CD4-positive, alpha-beta T cell (primary cell): ENCODE results near the gene ATP6V0A4. TPM values are rescaled to one million over a fixed set of nuclear protein-coding genes. Genes with fewer than 3 reads are reported as not detected.
"Not testable (repeated sequence)": the region's sequence is repeated elsewhere in the genome, so short reads cannot be mapped to it uniquely, and the experiment has no call there.

Source experiments
- ATAC-seq: fragments of 200-7000 bp; cut with Tn5 transposase; one replicate; pipeline ENCODE4 v1.10.0; 2022; ENCODE audit warnings: mild to moderate bottlenecking; ENCODE audit not compliant: poor library complexity
- CTCF ChIA-PET: fragments of 350-600 bp; sonication (Branson Sonifier 250); formaldehyde crosslinking; loops from one replicate; lab custom pipeline; 2021; ENCODE audit warnings: antibody characterized with exemption, inconsistent platforms; lab: Charles Lee
- POLR2A ChIA-PET: fragments of 350-600 bp; sonication (Branson Sonifier 250); formaldehyde crosslinking; loops from one replicate; lab custom pipeline; 2021; ENCODE audit warnings: antibody characterized with exemption, inconsistent platforms; lab: Charles Lee
- DNase-seq, 14 experiments: peaks; one replicate each; pipeline ENCODE4 v3.0.0-alpha.2; 2013 to 2020; ENCODE audit warnings: mixed read lengths in 2 of 14
- H3K27ac ChIP-seq, 2 donors: one replicate each; pipeline versions ENCODE4 v1.5.1 to v1.7.0; 2013; ENCODE audit warnings: low read length in 2 of 2, low read depth in 1 of 2, mild to moderate bottlenecking in 1 of 2
- H3K27me3 ChIP-seq, 2 experiments: 1 replicate in 1 of 2; 2 replicates in 1 of 2; pipeline versions ENCODE4 v1.6.1 to v1.7.0; 2013; ENCODE audit warnings: low read length in 2 of 2, control low read depth in 1 of 2, mild to moderate bottlenecking in 1 of 2, moderate library complexity in 1 of 2; ENCODE audit not compliant: insufficient read depth in 2 of 2, control insufficient read depth in 1 of 2
- H3K36me3 ChIP-seq: one replicate; pipeline ENCODE4 v1.6.1; 2013; ENCODE audit warnings: low read length, control low read depth; ENCODE audit not compliant: insufficient read depth
- H3K4me1 ChIP-seq: one replicate; pipeline ENCODE4 v1.6.1; 2013; ENCODE audit warnings: low read length, control low read depth; ENCODE audit not compliant: insufficient read depth
- H3K4me3 ChIP-seq: one replicate; pipeline ENCODE4 v1.5.1; 2013; ENCODE audit warnings: mild to moderate bottlenecking, low read length, moderate library complexity
- H3K9me3 ChIP-seq, 2 experiments: 1 replicate in 1 of 2; 2 replicates in 1 of 2; pipeline versions ENCODE4 v1.6.1 to v1.7.0; 2013; ENCODE audit warnings: low read length in 2 of 2, mild to moderate bottlenecking in 2 of 2, control low read depth in 1 of 2, moderate library complexity in 1 of 2; ENCODE audit not compliant: control insufficient read depth in 1 of 2, insufficient read depth in 1 of 2
- H3K27ac Mint-ChIP-seq: one replicate; pipeline ENCODE4 v1.8.0; 2020; ENCODE audit warnings: mixed read lengths
- H3K27me3 Mint-ChIP-seq: one replicate; pipeline ENCODE4 v1.8.0; 2021; ENCODE audit warnings: mixed read lengths
- H3K36me3 Mint-ChIP-seq: one replicate; pipeline ENCODE4 v1.8.0; 2021; ENCODE audit warnings: low read depth, mixed read lengths
- H3K4me1 Mint-ChIP-seq: one replicate; pipeline ENCODE4 v1.8.0; 2021; ENCODE audit warnings: low read depth, mixed read lengths
- H3K4me3 Mint-ChIP-seq: one replicate; pipeline ENCODE4 v1.8.0; 2020; ENCODE audit warnings: mild to moderate bottlenecking, mixed read lengths
- H3K9me3 Mint-ChIP-seq: one replicate; pipeline ENCODE4 v1.8.0; 2020; ENCODE audit warnings: mixed read lengths
- CTCF ChIP-seq: fragments of 200-600 bp; IDR thresholded peaks from one replicate; pipeline ENCODE4 v1.8.0; 2022; ENCODE audit warnings: antibody characterized with exemption, mild to moderate bottlenecking
- intact Hi-C, 2 experiments: fragments of 100-400 bp; cut with DNase I in 1 of 2; cut with micrococcal nuclease in 1 of 2; formaldehyde crosslinking; loops; one replicate each; pipeline versions ENCODE4 v1.15.1 to v1.9.0; 2023 to 2025; cut with DNase I, micrococcal nuclease
- total RNA-seq, 174 experiments: library from RNA in 2 of 174; stranded (reverse) in 2 of 174; gene quantifications; one replicate each; pipeline ENCODE4 v1.2.3 and lab custom pipeline; 2021 to 2026

Gene ATP6V0A4
- total RNA-seq, 2 experiments from 2014 or later: not detected

GRCh38 chr7:138798836-138799235 is 840 bp upstream of the ATP6V0A4 start:
- H3K4me1 Mint-ChIP-seq: peaks cover 6% of the 10 kb centered on the region
- CTCF ChIA-PET: no interaction called here
- H3K27ac Mint-ChIP-seq: no peak overlapping the region

GRCh38 chr7:138797046-138797445 is 950 bp downstream of the ATP6V0A4 start:
- H3K27ac ChIP-seq, DNase-seq, ATAC-seq, POLR2A ChIA-PET, H3K27me3 Mint-ChIP-seq, H3K27me3 ChIP-seq, H3K4me1 ChIP-seq, H3K9me3 ChIP-seq, H3K9me3 Mint-ChIP-seq, intact Hi-C loops, H3K4me1 Mint-ChIP-seq, H3K36me3 ChIP-seq, H3K27ac Mint-ChIP-seq, H3K4me3 Mint-ChIP-seq, H3K36me3 Mint-ChIP-seq, H3K4me3 ChIP-seq, CTCF ChIA-PET: not testable (repeated sequence)

More at GRCh38 chr7:138798836-138799235, 840 bp upstream of the ATP6V0A4 start:
- peaks cover 4% of the 10 kb centered on the region for H3K27me3 Mint-ChIP-seq
- no peak for TF ChIP-seq CTCF
- Histone ChIP-seq H3K27me3 (no peaks in the 10 kb centered on the region), H3K4me1 (peaks cover 7% of the 10 kb centered on the region), H3K9me3 (no peaks in the 10 kb centered on the region), H3K4me3 (no peak overlapping the region), H3K27ac (no peak overlapping the region), H3K36me3 (no peaks in the 10 kb centered on the region)
- H3K4me3 Mint-ChIP-seq: no peak overlapping the region
- POLR2A ChIA-PET: no interaction called here
- H3K36me3 Mint-ChIP-seq: no peaks in the 10 kb centered on the region
- no peak for DNase-seq
- intact Hi-C loops: no loop called here
- no peak for ATAC-seq
- no peaks in the 10 kb centered on the region for H3K9me3 Mint-ChIP-seq

GRCh38 chr7:138796038-138796615 is 1.9 kb downstream of the ATP6V0A4 start:
- ATAC-seq (no peak), DNase-seq (no peak)
- Mint-ChIP-seq H3K4me1 (peaks cover 6% of the 10 kb centered on the region), H3K27me3 (peaks cover 4% of the 10 kb centered on the region), H3K36me3 (no peaks in the 10 kb centered on the region), H3K9me3 (no peaks in the 10 kb centered on the region), H3K4me3 (no peak overlapping the region), H3K27ac (no peak overlapping the region)
- Histone ChIP-seq H3K27ac (no peak overlapping the region), H3K4me1 (peaks cover 7% of the 10 kb centered on the region), H3K4me3 (no peak overlapping the region), H3K9me3 (no peaks in the 10 kb centered on the region), H3K27me3 (no peaks in the 10 kb centered on the region), H3K36me3 (no peaks in the 10 kb centered on the region)
- ChIA-PET CTCF (no interaction called here), POLR2A (no interaction called here)
- TF ChIP-seq CTCF: no peak
- intact Hi-C loops: no loop called here
